T-helper 17 cell (primary cell): ENCODE measurements around the gene CLCA4. TPM values are rescaled to one million over a fixed set of nuclear protein-coding genes. Genes with fewer than 3 reads are reported as not detected.
"Not testable (repeated sequence)": the region's sequence is repeated elsewhere in the genome, so short reads cannot be mapped to it uniquely, and the experiment has no call there.

Experiments
- ATAC-seq: fragments of 150-1000 bp; cut with Tn5 transposase; 2 replicates; pipeline ENCODE4 v1.10.0; 2021; ENCODE audit warnings: mild to moderate bottlenecking, moderate library complexity
- DNase-seq, 3 donors: peaks; one replicate each; pipeline versions ENCODE4 v3.0.0 to v3.0.0-alpha.2; 2020 to 2021
- H3K9me3 ChIP-seq: one replicate; pipeline ENCODE4 v1.7.0; 2013; ENCODE audit warnings: low read length, mild to moderate bottlenecking; ENCODE audit not compliant: control insufficient read depth, poor library complexity, severe bottlenecking
- H3K27ac Mint-ChIP-seq: one replicate; pipeline ENCODE4 v1.8.0; 2022; ENCODE audit warnings: mild to moderate bottlenecking, moderate library complexity, mixed read lengths
- H3K27me3 Mint-ChIP-seq: one replicate; pipeline ENCODE4 v1.8.0; 2022; ENCODE audit warnings: mixed read lengths
- H3K36me3 Mint-ChIP-seq: one replicate; pipeline ENCODE4 v1.8.0; 2022; ENCODE audit warnings: low read depth, mixed read lengths
- H3K4me1 Mint-ChIP-seq: one replicate; pipeline ENCODE4 v1.8.0; 2022; ENCODE audit warnings: mild to moderate bottlenecking, mixed read lengths
- H3K4me3 Mint-ChIP-seq: one replicate; pipeline ENCODE4 v1.8.0; 2022; ENCODE audit warnings: mild to moderate bottlenecking, moderate library complexity, mixed read lengths
- total RNA-seq, 4 donors: library from RNA in 2 of 4; stranded (reverse) in 2 of 4; gene quantifications; one replicate each; pipeline ENCODE4 v1.2.3 and lab custom pipeline; 2022 to 2026

CLCA4 gene
- total RNA-seq, 2 donors from 2014 or later = not detected

DNA sequence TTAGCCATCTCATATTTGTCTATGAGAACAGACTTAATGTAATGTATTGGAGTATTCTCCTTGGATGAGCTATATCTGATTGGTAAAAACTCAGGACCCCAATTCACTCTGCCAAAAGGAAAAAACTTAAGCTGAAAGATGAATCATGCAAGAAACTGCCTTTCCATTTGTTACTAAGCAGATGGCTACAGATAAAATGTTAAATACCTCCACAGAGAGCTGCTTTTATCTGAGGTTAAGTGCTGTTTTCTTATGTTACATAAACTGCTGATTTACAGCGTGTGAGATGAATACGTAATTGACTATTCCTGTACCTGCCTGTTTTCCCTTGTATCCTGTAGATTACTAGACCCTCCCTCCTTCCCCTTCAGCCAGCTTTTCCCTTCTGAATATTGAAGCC is 49.3 kb downstream of the CLCA4 start:
- no peak for DNase-seq
- Mint-ChIP-seq H3K36me3 (no peaks in the 10 kb centered on the region), H3K27ac (no peak overlapping the region), H3K27me3 (no peaks in the 10 kb centered on the region), H3K4me1 (no peaks in the 10 kb centered on the region), H3K4me3 (no peak overlapping the region)
- peaks cover 3% of the 10 kb centered on the region for H3K9me3 ChIP-seq
- no peak for ATAC-seq

- Mint-ChIP-seq H3K27ac (no peak overlapping the region), H3K36me3 (no peaks in the 10 kb centered on the region), H3K4me1 (no peaks in the 10 kb centered on the region), H3K4me3 (no peak overlapping the region), H3K27me3 (no peaks in the 10 kb centered on the region)
- ATAC-seq (no peak), DNase-seq (no peak)
- peaks cover 3% of the 10 kb centered on the region for H3K9me3 ChIP-seq
Measured at GRCh38 chr1:86596741-86597290, 49.9 kb downstream of the CLCA4 start.

- not testable (repeated sequence) for H3K4me3 Mint-ChIP-seq, H3K9me3 ChIP-seq, ATAC-seq, H3K27ac Mint-ChIP-seq, H3K27me3 Mint-ChIP-seq, H3K36me3 Mint-ChIP-seq, H3K4me1 Mint-ChIP-seq, DNase-seq
Measured at GRCh38 chr1:86606080-86606479, 59.2 kb downstream of the CLCA4 start.

DNA sequence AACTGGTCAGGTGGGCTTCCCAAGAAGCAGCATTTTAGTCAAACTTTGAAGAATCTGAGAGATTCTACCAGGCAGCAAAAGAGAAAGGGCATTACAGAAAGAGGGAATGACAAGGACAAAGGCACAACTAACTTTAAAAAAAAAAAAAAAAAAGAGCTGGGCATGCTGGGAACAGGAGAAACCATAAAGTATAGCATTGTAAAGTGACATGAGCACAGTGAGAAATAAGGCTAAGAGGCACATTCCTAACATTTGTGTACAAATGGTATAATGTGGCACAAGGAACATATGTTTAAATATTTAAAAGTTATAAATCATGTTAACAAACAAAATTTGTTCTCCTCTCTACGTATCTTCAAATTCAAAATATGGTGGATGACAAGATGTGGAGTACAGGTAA is 69.6 kb downstream of the CLCA4 start:
- Mint-ChIP-seq H3K4me3 (no peak overlapping the region), H3K27ac (no peak overlapping the region), H3K27me3 (peaks cover 5% of the 10 kb centered on the region), H3K4me1 (no peaks in the 10 kb centered on the region), H3K36me3 (no peaks in the 10 kb centered on the region)
- H3K9me3 ChIP-seq = no peaks in the 10 kb centered on the region
- ATAC-seq = no peak
- no peak for DNase-seq

GRCh38 chr1:86616871-86617270 is 70.0 kb downstream of the CLCA4 start:
- DNase-seq (no peak), ATAC-seq (peak; percentile 68)
- Mint-ChIP-seq H3K4me1 (no peaks in the 10 kb centered on the region), H3K27ac (no peak overlapping the region), H3K36me3 (no peaks in the 10 kb centered on the region), H3K4me3 (no peak overlapping the region), H3K27me3 (peaks cover 5% of the 10 kb centered on the region)
- no peaks in the 10 kb centered on the region for H3K9me3 ChIP-seq

DNA sequence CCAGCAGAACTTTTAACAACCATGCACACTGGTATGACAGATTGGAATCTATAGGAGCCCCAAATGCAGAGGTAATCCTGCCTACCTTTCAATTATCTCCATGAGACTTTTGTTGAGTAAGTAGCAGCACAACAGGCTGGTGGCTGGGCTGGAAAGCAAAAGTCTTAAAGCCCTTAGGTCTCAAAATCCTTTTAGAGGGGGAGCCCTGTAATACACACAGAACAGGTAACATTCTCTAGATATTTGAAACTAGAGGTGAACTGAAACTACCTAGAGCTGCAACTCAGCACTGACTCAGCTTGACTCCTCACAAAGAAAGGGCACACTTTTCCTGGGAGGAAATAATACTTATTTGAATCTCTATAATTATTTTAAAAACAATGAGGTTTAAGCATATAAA is 71.5 kb downstream of the CLCA4 start:
- no peaks in the 10 kb centered on the region for H3K4me1 Mint-ChIP-seq
- H3K9me3 ChIP-seq = no peaks in the 10 kb centered on the region
- no peak for ATAC-seq
- H3K36me3 Mint-ChIP-seq = no peaks in the 10 kb centered on the region
- peaks cover 5% of the 10 kb centered on the region for H3K27me3 Mint-ChIP-seq
- H3K4me3 Mint-ChIP-seq = no peak overlapping the region
- no peak overlapping the region for H3K27ac Mint-ChIP-seq
- DNase-seq = no peak

DNA sequence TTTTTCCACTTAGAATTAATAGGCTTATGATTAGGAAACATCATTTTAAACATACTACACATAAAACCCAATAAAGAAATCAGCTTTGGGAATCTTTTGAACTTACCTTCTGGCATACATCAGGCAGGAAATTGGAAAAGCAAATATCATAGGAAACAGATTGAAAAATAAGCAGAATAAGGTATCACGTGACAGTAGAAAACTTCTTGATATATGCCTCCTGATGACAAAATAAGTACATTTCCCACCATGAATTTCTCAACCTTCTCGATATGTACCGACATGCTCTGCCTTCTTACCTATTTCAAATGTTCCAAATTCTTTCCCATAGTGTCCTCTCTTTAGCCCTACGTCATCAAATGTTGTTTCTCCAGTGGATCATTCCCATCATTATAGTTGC is 72.4 kb downstream of the CLCA4 start:
- H3K27me3 Mint-ChIP-seq = peaks cover 5% of the 10 kb centered on the region
- no peak overlapping the region for H3K27ac Mint-ChIP-seq
- ATAC-seq = no peak
- no peaks in the 10 kb centered on the region for H3K36me3 Mint-ChIP-seq
- H3K4me3 Mint-ChIP-seq = no peak overlapping the region
- no peaks in the 10 kb centered on the region for H3K9me3 ChIP-seq
- no peak for DNase-seq
- H3K4me1 Mint-ChIP-seq = no peaks in the 10 kb centered on the region

DNA sequence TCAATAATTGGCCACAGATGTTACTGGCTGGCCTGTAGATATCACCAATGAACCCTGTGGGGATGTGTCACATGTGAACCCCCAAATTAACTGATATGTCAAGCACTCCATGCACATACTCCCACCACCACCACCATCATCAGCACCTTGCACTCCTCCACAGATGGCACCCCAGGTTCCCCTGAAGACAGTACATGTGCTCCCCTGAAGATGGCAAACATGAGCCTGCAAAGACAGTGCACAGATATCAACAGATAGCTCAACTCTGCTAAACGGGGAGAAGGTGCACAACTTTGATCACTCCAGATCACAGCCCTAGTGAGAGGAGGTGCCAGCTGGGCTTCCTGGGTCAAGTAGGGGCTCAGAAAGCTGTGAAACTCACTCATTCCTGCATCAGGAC is 74.4 kb downstream of the CLCA4 start:
- DNase-seq (no peak), ATAC-seq (no peak)
- no peak overlapping the region for H3K27ac Mint-ChIP-seq
- peaks cover 5% of the 10 kb centered on the region for H3K27me3 Mint-ChIP-seq
- no peaks in the 10 kb centered on the region for H3K9me3 ChIP-seq
- H3K4me1 Mint-ChIP-seq = no peaks in the 10 kb centered on the region
- no peaks in the 10 kb centered on the region for H3K36me3 Mint-ChIP-seq
- H3K4me3 Mint-ChIP-seq = no peak overlapping the region

Other genes with a start within 250 kb of the CLCA4 start
- 100 to 1,000 TPM; 122 to 145 TPM for gene ODF2L, start 150.8 kb upstream of the CLCA4 start, total RNA-seq
- not detected for gene CLCA2, start 122.9 kb upstream of the CLCA4 start, total RNA-seq
- gene CLCA1, start 78.2 kb upstream of the CLCA4 start, total RNA-seq = not detected
- gene SH3GLB1, start 157.5 kb downstream of the CLCA4 start, total RNA-seq = 10 to 100 TPM; 54.3 to 61.5 TPM